GM21576 (cell line): ENCODE data around the gene SLC7A14.
"Not testable (repeated sequence)": the region's sequence is repeated elsewhere in the genome, so short reads cannot be mapped to it uniquely, and the experiment has no call there.

Experiments used
- ATAC-seq: cut with Tn5 transposase; IDR thresholded peaks from one replicate; pipeline ENCODE4 v1.9.1; 2021; ENCODE audit warnings: mild to moderate bottlenecking, moderate library complexity; ENCODE audit not compliant: unreplicated experiment

Gene SLC7A14

DNA sequence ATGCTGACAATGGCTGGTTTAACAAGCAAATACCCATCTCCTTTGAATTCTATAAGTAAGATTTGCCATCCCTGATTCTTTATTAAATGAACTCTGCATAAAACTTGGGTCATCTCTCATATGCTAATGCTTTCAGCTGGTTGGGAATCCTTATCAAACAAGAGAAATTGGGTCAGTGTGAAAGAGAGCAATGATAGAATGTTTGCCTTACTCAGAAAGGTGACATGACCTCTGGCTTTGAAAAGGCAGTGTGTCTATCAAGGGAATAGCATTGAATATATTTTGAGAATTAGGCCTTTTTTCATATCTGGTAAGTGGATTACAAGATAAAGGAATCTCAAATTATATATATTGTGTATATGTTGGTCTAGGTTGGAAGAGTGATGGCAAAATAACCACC is 8.7 kb upstream of the SLC7A14 start:
- ATAC-seq: no peak

DNA sequence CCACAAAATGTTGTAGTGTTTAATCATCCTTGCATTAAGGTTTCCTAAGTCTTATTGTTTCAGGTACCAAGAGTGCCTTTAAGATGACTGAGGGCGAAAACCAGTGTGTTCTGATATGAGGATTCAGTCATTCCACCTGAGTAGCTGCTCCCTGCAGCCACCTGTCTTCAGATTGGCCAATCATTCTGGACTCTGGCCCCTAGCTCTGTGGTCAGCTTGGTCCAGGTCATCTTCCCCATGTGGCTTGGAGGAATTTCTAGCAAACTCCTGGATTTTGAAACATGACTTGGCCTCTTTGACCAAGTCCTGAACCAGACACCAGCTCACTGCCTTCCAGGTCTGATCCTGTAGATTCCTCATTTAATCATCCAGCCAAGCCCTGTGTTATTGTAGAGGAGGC is 7.8 kb upstream of the SLC7A14 start:
- no peak for ATAC-seq

DNA sequence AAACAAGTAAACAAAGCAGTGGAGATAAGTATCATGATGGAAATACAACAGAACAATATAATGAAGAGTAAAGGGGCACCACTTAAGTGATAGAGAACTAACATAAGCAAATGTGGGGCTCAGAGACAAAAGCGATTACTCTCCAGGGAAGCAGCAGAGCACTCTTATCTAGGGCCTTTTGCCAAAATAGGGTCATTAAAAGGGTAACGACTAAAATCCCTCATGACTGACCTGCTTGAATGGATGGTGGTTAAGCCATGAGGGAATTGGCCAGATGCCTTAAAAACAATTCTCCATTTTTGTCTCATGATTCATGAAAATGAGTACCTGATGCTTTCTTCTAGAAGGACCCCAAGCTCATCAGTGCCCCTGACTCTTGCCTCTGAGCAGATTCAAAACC is 3.2 kb upstream of the SLC7A14 start:
- ATAC-seq: no peak

DNA sequence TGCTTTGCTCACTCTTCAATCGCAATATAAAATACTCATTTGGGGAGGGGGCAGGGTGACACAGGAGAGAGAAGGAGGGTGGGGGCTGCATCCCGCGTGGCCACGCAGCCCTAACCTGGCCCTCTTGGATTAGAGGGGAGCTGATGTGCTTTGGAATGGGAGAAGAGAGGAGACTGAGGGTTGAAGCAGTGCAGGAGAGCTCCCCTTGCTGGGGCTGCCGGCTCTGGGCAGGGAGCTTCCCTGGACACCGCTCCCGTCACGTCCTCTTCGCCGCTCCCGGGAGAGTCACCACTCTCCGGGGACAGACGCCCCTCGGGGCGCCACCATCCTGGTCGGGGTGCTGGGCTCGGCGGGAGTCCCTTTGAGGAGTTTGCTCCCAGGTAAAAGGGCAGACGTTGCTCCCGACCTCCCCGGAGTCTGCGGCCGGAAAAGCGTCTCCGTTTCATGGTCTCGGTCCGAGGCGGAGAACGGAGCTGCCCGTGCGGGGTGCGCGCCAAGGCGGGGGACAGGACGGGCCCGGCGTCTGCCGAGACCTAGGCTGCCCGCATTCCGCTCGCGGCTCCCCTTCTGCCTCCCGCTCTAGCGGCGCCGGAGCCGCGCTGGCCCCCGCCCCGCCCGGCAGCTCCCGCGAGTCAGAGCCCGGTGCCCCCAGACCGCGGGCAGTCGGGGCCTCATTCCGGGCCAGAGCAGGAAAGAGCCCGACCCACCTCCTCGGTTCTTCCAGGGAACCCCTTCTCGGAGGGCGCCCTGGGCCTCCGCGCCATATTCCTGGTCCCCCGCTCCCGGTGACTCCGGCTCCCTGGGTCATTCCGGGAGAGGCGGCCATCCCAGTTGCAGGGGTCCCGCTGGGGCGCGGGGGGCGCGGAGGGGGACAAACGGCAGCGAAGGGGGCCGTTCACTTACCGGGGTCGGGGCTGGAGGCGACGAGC is 603 bp downstream of the SLC7A14 start:
- no peak for ATAC-seq

DNA sequence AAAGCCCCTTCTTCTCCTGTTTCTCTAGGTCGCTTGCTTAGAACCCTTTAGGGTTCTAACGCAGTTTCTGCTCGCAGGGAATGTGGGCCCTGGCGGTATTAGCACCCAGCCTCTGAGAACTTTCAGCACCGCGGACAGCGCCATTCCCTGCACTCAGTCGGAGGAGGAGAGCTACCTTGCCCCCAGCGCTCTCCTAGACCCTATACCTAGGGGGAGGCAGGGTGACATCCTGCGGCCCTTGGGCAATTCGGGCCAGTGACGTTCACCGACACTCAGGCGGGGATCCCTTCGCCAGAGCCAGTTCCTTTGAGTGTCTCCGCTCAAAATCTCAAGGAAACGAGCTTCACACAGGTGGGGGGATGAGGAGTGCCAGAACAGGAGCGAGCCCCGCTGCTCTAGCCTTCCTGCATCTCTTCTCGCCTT is 1.3 kb downstream of the SLC7A14 start:
- ATAC-seq: no peak

DNA sequence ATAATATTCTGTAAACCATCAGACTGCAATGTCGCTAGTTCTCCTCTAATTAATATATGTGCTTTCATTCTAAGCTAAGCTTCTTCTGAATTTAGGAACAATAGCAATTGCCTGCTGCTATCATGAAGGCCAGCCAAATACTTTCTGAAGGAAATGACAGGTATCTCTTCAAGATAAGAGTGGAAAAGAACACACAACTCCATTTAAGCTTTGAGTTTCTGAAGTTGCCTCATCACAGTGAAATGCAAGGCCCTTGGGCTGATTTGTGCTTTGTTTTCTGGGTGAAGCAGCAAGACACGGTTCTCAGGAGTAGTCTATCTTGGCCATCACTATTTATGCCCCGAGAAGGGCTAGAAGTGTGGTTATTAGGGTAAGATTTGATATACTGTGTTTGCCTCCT is 6.2 kb downstream of the SLC7A14 start:
- ATAC-seq: no peak

DNA sequence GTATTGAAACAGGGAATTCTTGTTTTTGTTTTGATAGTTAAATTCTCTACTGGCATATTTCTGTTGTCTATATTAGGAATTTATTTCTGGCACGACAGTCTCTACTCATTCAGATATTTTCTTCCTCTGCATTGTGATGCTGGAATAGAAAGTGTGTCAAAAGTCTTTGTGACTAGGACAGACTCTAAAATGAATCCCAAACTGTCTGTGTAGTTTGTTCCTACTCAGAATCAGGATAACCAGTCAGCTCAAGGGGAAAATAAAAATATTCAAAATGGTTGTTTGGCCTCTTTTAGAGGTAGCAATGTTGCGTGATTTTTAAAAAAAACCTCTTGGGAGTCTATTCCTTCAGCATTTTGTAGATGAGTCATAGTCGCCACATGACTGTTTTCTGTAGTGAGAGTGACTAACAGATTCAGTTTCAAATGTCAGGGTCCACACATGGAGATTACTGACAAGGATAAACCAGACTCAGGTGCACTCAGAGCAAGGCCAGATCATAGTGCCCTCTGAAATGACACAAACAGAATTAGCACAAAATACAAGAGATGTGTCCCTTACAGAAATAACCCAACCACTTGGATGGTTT is 13.1 kb downstream of the SLC7A14 start:
- peak; percentile 99 for ATAC-seq

DNA sequence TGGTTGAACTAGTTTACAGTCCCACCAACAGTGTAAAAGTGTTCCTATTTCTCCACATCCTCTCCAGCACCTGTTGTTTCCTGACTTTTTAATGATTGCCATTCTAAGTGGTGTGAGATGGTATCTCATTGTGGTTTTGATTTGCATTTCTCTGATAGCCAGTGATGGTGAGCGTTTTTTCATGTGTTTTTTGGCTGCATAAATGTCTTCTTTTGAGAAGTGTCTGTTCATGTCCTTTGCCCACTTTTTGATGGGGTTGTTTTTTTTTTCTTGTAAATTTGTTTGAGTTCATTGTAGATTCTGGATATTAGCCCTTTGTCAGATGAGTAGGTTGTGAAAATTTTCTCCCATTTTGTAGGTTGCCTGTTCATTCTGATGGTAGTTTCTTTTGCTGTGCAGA is 18.3 kb downstream of the SLC7A14 start:
- ATAC-seq: not testable (repeated sequence)

DNA sequence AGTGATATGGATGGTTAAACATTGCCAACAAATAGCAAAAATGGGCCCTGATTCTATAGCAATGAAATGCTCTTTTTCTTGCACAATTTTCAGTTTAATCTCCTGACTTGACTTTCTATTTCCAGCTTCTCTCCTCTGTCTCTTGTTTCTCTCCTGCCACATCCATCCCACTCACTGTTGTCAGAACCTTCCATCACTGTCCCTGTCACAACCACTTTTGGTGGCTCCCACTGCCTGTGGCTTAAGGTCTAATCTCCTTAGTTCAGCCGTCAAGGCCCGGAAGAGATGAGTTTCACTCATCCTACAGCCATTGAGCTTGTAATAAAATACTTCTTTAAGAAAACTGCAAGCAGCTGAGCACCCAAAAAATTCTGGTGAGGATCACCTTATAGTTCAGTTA is 19.5 kb downstream of the SLC7A14 start:
- no peak for ATAC-seq

DNA sequence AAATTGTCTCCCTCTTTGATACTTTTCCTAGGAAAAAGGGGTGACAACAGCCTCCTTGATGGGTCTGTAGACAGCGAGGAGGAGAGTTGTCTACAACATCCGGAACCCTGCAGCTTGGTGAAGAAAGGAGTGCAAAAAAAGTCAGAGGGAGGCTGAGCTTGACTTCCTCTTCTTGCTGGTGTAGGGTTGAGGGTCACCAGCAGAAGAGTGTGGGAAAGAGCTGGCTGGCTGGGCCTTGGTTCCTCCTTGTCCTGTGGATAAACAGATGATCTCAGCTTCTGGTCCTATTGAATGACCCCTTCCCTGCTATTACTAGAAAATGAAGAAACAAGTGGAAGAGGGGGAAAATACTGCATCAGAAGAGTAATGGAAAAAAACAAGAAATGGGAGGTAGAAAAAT is 20.4 kb downstream of the SLC7A14 start:
- no peak for ATAC-seq

DNA sequence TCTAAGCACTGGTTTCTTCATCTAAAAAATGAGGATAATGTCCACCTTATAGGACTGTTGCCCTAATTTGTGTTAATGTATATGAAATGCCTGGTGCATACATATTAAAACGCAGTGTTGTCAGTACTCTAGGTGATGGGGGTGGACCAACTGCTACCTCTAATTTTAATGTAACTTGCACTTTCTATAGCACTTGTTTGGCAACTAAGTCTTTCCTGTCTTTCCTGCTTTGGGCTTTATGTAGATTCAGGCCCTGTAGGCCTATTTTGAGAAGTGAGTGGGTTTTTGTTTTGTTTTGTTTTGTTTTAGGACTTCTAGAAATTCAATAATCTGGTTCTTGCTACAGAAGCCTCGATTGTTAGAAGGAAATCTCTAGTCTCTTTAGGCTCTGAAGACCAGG is 21.2 kb downstream of the SLC7A14 start:
- ATAC-seq: no peak

DNA sequence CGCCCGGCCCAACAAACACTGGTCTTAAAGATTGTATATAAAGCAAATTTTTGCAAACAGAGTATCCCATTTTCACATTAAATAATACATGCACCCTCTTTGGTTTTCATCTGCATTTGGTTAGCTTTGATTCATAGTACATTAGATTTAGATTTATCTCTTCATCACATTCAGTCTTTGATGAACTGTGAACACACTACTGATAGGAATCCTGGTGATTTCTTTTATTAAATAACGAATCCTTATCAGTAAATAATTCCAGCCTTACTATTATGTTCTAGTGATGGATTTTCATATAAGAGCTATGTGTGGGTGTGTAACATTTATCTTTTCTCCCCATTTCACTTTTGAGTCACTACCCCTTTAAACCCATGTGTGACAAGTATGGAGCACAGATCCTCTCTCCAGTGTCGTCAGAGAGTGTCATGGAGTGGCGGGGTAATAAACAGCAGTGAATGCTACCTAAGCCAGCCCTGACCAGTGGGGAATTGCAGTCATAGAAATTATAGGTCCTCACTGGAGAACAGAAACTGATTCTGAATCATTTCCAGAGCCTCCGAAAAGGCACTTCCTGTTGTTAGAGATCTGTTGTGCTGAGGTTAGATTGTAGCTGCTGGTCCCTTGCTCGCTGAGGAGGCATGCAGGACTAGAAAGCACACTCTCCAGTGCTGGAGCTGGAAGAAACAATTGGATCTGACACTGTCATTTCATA is 22.0 kb downstream of the SLC7A14 start:
- peak; percentile 83 for ATAC-seq

DNA sequence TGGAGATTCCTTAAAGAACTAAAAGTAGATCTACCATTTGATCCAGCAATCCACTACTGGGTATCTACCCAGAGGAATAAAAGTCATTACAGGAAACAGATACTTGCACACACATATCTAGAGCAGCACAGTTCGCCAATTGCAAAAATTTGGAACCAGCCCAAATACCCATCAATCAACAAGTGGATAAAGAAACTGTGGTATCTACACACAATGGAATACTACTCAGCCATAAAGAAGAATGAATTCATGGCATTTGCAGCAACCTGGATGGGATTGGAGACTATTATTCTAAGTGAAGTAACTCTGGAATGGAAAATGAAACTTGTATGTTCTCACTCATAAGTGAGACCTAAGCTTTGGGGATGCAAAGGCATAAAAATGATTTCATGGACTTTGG is 23.8 kb downstream of the SLC7A14 start:
- no peak for ATAC-seq

DNA sequence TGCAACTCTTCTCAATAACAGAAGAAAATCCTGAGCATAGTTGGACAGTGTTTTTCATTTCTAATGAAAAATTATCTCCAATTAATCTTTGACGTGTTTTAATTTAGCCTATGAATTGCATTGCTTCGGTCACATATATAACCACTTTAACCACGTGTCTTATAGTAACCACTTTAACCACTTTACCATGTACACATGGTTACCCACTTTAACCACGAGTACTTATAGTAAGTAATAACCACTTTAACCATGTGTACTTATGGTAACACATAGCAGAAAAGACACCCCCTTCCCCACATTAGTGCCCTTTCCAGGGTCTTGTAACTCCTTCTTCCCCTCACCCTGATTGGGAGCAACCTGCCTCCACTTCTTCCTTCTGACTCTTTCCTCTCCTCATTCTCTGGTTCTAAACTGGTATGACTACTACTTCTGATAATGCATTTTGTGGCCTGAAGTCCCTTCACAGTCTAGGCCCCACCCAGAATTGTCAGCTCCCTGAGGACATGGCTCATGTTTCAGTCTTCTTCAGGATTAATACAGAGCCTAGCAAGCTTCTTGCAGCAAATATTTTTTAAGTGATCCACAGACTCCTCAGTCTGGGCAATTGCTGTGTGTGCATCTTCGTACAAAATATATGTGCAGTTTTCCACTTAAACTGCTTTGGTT is 25.0 kb downstream of the SLC7A14 start:
- no peak for ATAC-seq

DNA sequence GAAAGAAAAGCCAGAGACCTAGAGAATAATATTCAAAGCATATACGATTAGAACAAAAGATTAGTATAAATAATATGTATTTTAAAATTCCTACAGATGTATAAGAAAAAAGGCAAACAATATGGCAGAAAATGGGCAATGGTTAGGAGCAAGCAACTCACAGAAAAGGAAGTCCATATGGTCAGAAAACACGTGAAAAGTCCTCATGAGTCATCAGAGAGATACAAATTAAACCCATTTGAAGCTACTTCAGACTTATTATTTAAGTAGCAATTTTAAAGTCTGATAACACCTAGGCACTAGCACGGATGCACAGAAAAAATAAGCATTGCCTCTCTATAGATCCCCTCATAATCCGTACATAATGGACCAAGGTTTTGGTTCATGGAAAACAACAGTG is 25.6 kb downstream of the SLC7A14 start:
- ATAC-seq: no peak

DNA sequence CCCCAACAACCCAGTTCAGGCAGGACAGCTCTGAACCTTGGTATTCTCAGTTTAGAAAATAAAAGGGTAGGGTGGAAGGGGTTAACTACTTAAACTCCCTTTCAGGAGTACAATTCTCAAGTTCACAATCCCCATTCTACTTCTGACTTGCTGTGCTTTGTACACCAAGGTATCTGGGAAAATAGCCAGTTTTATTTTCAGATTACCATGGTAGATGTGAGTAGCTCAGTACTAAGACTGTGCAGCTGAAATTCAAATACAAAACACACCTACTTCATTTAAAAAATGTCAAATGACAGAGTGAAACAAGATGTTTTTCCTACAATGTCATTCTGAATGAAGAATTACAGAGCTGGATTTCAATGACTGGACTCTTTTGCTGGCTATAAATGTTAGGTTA is 27.4 kb downstream of the SLC7A14 start:
- ATAC-seq: no peak

DNA sequence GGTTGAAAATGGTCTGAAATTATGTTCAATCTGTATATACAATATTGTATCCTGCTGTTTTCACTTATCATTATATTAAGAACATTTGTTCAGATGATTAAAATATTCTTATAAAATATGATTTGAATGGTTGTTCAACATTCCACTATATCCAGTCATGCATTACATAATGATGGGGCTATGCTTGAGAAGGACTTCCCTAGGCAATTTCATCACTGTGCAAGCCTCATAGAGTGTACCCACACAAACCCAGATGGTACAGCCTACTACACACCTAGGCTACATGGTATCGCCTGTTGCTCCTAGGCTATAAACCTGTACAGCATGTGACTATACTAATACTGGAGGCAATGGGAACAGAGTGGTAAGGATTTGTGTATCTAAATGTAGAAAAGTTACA is 30.5 kb downstream of the SLC7A14 start:
- no peak for ATAC-seq

DNA sequence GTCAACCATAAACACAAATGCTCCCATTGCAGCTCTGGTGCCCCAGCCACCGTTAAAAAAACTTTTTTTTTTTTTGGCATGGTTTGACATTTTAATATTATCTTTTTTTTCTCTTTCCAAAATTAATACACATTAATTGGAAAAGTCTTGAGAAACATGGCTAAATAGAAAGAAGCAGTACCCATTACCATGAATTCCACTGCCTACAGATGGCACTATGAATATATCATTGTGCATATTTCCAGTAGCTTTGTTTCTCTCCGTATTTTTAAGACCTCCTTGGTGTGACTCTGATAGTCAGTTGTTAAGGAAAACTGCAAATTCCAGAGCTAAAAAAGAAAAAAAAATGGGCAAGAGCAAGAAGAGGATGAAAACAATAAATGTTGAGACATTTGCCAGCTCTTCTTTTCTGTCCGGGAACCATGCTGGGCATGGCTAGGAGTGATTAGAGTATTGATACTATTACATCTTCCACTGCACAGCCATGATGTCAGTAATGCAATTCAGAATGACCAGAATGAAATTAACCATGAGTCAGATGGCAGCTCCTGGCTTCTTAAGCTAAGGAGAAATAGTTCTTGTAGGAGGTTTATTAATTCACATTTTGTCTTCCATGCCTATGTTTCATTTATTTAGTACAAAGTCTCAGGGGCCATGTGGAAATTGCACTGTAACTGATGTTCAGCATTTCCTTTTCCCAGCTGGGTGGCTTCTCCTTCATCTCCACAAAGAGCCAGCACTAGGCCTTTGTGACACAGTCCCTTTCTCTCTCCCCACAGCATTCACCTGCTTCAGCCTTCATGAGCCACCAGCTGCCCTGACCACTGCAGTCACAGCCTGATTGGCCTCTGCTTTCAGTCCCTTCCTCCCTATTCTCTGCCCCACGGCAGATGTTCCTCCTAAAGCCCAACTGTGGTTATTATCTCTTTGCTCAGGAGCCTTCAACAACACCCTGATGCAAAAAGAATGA is 31.8 kb downstream of the SLC7A14 start:
- no peak for ATAC-seq

DNA sequence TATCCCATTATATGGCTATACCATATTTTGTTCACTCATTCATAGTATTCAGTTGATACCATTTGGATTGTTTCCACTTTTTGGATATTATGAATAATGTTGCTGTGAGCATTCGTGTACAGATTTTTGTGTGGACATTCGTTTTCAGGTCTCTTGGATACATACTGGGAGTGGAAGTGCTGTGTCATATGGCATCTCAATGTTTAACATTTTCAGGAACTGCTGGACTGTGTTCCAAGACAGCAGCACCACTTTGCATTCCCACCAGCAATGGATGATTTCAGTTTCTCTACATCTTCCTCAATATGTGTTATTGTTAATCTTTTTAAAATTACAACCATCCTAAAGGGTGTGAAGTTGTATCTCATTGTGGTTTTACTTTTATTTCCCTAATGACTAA is 34.6 kb downstream of the SLC7A14 start:
- no peak for ATAC-seq

DNA sequence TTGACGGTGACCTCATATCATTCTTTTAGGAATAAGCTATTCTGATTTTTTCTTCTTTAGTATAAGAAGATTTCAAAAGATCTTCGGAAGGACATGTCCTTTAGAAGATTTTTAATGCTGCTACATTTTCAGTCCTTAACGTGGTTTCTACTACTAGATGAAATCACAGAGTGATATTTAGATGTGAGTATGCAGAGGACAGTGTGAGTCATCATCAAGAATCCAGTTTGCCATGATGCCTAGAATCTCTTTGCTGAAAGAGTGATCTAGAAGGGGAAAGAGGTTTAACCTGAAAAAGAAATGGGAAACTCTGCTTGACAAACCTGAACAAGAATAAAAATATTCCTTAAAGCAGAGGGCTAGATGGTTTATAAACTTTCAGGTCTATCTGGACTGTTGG is 43.2 kb downstream of the SLC7A14 start:
- no peak for ATAC-seq
